GM19099 (cell line): Measurements from ENCODE around the gene COL6A1.

Experiments used
- POLR2A ChIP-seq: IDR thresholded peaks from 3 replicates; pipeline ENCODE4 v1.6.1; 2011; ENCODE audit warnings: low read depth; ENCODE audit not compliant: insufficient read length; ENCODE audit errors: extremely low read depth

COL6A1 gene

GRCh38 chr21:45981151-45982091 is at the start of gene COL6A1:
COL6A1 (plus strand) TSS chr21:45981770; CDS start chr21:45981851, 81 bp downstream.
- TF ChIP-seq POLR2A: no peak

GRCh38 chr21:45932922-45933502 is 48.6 kb upstream of the COL6A1 start:
- no peak for TF ChIP-seq POLR2A

GRCh38 chr21:45934085-45934484 is 47.5 kb upstream of the COL6A1 start:
- TF ChIP-seq POLR2A: no peak

GRCh38 chr21:45934554-45934953 is 47.0 kb upstream of the COL6A1 start:
- no peak for TF ChIP-seq POLR2A

GRCh38 chr21:45935628-45936027 is 45.9 kb upstream of the COL6A1 start:
- TF ChIP-seq POLR2A: no peak

DNA sequence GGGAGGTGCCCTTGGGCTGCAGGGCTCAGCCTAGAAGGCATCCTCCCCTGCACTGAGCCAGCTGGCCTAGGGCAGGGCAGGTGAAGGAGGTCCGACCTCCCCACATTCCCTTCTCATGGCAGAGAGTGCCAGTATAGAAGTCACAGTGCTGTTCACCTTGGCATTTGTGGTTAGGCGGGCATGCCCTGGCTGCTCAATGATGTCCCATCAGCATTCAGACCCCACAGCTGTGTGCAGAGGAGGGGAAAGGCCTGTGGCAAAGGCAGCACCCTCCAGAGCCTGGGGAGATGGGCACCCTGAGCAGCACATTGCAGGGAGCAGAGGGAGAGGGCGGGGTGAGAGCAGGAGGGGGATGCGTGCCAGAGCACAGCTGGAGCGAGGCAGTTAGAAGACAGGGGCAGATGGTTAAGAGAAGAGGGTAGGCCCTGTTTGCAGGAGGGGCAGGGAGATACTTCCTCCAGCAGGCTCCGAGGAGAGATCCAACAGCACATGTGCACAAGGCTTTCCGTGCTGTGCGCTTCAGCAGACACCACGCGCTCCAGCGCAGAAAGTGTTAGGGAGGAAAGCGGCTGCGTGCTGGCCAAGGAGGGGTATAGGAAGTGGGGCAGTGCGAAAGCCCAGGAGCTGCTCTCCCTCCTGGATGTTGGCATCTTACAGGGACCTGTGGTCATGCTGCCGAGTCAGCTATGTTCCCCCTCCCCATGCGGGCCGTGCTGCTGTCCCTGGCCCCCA is 43.7 kb upstream of the COL6A1 start:
- TF ChIP-seq POLR2A: no peak

DNA sequence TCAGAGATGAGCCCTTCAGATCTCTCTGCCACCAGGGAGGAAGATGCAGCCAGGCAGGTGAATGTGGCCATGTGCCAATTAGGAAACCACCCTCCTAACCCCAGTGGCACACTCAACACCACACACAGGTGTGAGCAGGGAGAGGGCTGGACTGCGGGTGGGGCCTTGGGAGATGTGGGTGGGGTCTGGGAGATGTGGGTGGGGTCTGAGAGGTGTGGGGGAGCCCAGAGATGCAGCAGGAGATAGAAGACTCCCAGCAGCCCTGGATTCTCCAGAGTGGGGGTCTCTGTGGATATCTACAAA is 43.2 kb upstream of the COL6A1 start:
- no peak for TF ChIP-seq POLR2A

DNA sequence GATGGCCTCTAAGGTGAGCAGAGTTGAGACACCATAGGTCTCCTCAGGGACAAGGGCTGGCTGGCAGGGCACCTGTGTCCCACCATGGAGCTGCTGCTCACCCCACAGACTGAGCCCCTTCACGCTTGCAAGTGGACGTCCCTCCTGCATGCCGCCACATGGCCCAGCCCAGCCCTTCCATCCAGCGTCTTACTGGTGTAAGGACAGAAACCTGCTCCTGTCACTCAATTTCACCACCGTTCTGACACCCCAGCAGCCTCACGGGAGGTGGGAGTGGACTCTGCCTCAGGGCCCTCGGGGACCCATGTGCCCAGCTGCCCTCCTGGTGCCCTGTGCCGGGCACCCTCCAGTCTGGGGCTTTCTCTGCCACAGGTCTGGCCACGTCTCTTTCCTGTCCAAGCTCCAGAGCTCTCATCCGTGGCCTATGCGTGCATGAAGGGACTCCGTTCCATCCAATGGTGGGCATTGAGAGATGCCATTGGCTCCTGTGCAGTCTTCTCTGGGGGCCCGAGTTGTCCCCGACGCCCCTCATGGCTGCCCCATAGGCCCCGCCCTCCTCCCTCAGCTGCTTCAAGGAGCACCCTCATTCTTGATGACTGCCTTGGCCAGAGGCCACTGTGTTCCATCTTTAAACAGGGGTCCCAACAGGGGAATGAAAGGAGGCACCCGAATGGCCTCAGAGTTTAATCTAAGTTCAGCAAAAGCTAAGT is 42.6 kb upstream of the COL6A1 start:
- no peak for TF ChIP-seq POLR2A

- no peak for TF ChIP-seq POLR2A
Measured at GRCh38 chr21:45939521-45940045, 42.0 kb upstream of the COL6A1 start.

- no peak for TF ChIP-seq POLR2A
Measured at GRCh38 chr21:45940091-45940490, 41.5 kb upstream of the COL6A1 start.

DNA sequence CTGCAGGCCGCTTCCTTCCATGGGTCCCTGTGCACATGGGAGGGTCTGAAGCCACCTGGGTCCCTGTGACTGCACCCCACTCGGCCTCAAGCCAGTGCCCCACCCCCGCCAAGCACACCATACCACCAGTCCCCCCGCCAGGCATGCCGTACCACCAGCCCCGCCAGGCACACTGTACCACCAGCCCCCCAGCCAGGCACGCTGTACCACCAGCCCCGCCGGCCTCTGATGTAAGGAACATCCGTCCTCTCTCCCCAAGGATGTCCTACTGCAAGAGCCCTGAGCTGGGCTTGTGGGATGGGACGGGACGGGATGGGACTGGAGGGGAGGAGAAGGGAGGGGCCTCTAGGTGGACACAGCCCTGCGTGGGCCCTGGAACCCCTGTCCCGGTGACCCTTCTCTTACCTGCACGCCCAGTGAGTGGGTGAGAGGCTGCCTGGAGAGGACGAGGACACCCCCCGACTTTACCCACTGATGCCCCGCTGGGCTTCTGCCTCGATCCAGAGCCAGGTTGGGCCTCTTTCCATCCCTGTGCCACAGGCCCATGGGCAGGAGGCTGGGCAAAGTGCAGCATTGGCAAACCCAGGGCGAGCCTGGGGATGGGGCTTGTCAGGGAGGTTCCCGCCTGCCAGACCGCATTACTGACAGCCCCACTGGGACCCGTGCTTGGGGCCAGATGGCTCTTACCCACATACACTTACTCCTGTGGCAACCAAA is 40.8 kb upstream of the COL6A1 start:
- no peak for TF ChIP-seq POLR2A

GRCh38 chr21:45941338-45941710 is 40.2 kb upstream of the COL6A1 start:
- TF ChIP-seq POLR2A: no peak

GRCh38 chr21:45941717-45942546 is 39.6 kb upstream of the COL6A1 start:
- TF ChIP-seq POLR2A: no peak
